Activated CD8-positive, alpha-beta memory T cell treated with anti-CD3 and anti-CD28 coated beads for 24 hours (primary cell): ENCODE data around the gene VSIG10L2.
"Not testable (repeated sequence)": the region's sequence is repeated elsewhere in the genome, so short reads cannot be mapped to it uniquely, and the experiment has no call there.

Experiments
- DNase-seq: peaks from one replicate; pipeline ENCODE4 v3.0.0-alpha.2; 2020

Gene VSIG10L2

GRCh38 chr11:125974284-125974683 lies 28.4 kb downstream of the VSIG10L2 start:
- no peak for DNase-seq

DNA sequence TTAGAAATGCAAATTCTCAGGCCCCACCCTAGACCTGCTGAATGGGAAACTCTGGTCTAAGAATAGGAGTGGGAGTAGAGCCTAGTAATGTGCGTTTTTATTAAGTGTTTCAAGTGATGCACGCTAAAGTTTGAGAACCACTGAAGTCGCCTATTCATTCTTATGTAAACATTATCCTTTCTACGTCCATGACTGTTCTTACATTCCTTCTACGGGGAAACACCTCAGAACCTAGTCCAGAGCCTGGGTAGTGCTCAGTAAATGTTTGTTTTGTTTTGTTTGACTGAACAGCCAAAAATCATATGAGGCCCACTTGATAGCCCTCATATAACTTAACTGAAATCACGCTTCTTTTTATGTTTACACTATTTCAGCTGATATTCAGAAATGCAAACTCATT lies 29.8 kb downstream of the VSIG10L2 start:
- no peak for DNase-seq

DNA sequence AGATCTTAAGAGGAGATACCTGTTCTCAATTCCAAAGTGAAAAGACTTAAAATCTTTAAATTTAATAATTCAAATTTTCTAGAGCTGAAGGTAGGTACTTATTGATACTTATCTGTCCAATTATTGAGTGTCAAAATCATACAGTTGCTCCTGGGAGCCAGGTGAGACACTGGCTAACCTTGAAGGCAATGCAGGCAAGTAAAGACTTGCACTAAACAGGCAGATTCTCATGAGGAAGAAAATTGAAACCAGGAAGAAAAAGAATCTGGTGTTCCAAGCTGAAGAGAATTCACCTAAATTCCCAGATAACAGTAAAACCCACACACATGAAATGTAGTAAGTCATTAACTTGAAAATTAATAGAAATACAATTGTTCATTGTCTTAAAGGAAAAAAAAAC lies 30.3 kb downstream of the VSIG10L2 start:
- no peak for DNase-seq

GRCh38 chr11:125977333-125977732 lies 31.5 kb downstream of the VSIG10L2 start:
- DNase-seq: no peak

DNA sequence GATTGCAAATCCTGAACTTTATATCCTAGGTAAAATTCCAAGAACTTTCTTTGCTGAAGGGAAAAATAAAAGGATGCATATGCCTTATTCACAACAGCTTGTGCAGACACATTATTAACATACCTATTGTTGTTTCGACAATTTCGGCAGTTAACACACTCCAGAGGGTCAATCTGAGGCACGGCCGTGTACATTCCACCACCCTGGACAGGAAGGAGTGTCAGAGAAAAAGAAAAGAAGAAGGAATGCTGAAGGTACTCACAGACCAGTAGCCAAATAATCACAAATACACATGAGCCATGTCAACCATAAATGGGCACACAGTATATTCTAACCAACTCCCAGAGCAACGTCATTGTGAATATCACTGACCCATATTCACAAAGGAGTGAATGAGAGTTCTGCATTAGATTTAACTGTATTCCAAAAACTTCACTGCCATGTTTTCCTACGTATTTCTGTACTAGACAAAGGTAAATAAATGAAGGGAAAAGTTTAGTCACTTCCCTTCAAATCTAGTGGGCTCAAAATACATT lies 32.4 kb downstream of the VSIG10L2 start:
- no peak for DNase-seq

DNA sequence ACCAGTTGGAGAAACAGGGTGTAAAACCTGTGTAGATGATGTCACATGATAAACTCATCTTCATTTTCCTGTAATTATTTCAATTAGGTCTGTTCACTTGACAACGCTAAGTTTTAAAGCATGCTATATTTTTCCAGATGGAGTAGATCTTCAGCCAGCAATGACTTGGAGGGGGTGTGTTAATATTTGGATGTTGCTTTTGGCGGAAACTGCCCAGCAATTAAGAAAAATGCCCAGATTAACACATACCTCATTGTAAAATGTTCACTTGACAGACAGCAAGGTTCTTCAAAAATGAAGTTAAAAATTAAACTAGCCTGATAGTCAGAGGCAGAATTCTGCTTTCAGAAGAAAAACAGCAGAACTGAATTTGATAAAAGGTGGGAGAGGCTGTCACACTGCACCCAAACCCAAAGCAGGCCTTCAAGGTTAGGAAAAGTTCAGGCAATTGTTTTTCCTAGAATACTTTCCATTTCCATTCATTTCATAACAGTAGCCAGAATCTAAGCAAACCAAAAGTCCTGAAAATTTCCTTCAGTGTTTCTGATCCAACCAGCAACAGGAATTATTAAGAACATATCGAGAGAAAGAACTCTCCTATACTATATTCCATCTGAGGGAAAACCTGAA lies 33.0 kb downstream of the VSIG10L2 start:
- no peak for DNase-seq

DNA sequence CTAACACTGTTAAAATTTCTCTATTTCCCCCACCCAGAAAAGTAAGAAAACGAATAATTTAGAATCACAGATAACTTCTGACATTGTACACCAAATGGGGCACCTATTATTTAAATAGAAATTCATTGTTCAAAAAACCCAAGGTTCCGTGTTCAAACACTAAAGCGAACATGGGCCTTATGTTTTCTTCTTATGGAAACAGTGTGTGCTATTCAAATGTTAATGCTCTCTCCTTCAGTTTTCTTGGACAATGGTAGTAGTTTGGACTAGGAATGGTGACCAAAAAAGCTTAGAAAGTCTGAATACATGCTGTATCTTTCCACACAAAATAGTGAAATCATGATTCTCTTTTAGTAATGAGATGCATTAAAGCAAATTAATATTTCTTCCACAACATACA lies 33.7 kb downstream of the VSIG10L2 start:
- no peak for DNase-seq

DNA sequence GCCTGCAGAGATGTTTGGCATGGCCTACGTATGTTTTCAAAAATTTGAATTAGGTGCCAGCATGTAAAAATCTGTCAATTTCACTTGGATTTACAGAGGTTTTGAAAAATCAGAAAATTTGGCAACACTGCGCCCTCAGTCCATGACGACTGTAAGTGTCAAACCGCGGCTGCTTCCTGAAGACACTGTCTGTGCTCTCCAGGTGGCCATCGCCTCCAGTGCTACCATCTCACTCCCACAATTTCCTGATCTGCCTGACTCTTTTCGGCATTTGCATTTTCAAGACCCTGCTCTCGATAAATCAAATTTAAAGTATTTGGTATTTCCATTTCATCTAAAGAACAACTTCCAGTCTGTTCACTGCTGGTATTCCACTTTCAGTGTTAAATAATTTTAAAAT lies 34.6 kb downstream of the VSIG10L2 start:
- DNase-seq: no peak

DNA sequence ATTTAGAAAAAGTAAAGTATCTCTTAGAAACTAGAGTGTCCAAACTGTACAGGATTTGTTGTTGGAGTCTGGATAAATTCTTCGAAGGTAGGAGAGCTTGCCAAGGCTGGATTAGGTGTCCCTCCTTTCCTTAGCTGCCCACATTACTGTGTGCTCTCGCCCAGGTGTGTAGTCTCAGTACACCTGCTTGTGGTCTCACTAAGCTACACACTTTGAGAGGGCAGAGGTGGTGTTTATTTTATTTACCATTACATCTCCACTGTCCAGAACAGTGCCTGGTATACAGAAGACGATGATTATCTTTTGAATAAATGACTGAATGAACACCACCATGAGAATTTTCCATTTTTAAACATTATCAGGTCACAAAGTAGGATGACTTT lies 36.5 kb downstream of the VSIG10L2 start:
- DNase-seq: no peak

DNA sequence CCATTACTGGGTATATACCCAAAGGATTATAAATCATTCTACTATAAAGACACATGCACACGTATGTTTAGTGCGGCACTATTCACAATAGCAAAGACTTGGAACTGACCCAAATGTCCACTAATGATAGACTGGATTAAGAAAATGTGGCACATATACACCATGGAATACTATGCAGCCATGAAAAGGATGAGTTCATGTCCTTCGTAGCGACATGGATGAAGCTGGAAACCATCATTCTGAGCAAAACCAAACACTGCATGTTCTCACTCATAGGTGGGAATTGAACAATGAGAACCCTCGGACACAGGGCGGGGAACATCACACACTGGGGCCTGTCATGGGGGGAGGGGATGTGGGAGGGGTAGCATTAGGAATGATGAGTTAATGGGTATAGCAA lies 40.1 kb downstream of the VSIG10L2 start:
- not testable (repeated sequence) for DNase-seq

DNA sequence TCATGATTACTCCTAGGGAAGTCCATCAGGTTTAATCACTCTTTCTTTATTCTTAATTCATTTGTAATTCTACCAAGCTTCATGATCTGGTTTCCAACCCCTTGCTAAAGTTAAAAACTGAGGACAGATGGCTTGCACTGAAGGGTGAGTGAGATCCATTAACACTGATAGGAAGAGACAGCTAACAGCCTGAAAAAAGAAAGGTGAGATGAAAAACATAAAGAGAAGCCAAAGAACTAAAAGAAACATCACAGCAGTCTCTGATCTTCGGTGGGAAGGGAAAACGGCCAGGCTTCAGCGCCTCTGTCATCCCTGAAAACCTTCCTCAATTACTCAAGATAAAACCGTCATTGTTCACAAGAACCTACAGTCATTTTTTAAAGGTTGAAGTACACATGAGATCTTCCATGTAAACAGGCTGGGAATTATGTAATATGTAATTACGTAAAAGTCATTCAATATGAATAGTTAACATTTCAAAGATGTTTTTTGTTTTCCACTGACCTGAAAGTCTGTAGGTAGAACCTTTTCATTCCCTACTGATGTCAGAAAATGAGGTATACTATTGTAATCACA lies 41.3 kb downstream of the VSIG10L2 start:
- DNase-seq: no peak

DNA sequence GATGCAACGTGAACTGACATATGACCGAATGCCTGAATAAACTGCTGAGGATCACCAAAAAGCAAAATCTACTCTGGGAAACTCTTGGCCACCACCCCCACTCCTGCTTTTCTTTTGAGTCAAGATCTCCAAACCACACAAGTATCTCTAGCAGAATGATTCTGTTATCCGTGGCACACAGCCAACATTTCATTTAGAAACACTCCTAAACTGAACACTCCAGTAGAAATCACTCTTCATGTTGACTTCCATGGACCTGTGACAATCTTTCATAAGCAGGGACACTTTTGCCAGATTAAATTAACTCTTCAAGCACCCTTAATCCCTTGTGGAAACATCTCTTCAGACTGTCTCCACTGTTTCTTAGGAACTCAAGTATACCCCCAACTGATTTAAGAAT lies 44.4 kb downstream of the VSIG10L2 start:
- DNase-seq: no peak

DNA sequence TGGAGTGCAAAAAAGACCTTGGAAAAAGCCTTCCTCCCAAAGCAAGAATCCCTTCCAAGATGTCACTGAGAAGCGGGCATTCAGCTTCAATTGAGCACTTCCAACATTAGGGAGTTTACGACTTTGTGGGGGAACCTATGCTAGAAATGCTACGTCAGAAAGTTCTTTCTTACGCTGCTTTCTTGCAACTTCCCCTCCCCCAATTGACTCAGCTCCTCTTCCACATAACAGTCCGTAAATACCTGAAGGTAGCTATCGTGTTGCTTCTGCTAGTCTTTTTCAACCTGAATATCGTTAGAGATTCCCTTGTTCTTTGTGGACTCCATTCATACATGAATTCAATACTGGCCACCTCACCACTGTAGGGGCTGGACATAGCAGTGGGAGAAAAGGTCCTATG lies 47.0 kb downstream of the VSIG10L2 start:
- no peak for DNase-seq

- no peak for DNase-seq
Measured at GRCh38 chr11:125994509-125994908, 48.7 kb downstream of the VSIG10L2 start.

- DNase-seq: no peak
Measured at GRCh38 chr11:125995313-125995712, 49.5 kb downstream of the VSIG10L2 start.

- DNase-seq: no peak
Measured at GRCh38 chr11:125998267-125998666, 52.4 kb downstream of the VSIG10L2 start.

DNA sequence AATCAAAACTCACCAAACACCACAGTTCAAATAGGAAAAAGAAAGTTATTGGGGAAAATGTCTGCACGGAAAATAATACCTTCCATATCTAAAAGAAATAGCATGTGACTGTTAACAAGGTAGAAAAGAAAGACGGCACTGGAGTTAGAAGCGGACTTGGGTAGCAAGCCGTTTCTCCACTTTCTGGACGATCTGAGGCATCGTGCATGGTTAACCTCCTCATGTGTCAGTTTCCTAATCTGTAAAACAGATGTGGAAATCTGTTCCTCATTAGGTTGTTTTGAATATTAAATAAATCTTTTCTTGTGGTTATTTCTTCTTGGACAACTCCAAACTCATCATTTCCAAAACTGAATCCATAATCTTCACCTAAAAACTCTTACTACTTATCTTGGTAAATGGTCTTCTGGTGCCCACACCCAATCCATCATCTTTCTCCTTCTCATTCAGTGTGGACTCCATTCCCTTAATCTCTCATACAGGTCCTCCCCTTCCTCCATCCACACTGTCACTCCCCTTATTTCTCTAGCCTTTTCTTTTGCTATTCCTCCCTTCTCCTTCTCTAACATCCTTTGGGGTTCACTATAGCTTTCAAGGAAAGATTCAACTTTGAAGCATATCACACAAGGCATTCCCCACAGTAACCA lies 53.5 kb downstream of the VSIG10L2 start:
- no peak for DNase-seq

GRCh38 chr11:126002181-126002580 lies 56.3 kb downstream of the VSIG10L2 start:
- DNase-seq: no peak
